HepG2 (cell line): ENCODE data around the gene METRN. TPM values are rescaled to one million over a fixed set of nuclear protein-coding genes. Genes with fewer than 3 reads are reported as not detected.

Experiments used
- CAMTA2 ChIP-seq: sonication (generic); formaldehyde crosslinking; IDR thresholded peaks from 2 replicates; pipeline ENCODE4 v1.4.0; 2020; ENCODE audit warnings: mild to moderate bottlenecking, missing genetic modification reagents, borderline replicate concordance
- EHMT2 ChIP-seq: fragments of 200-600 bp; sonication (generic); IDR thresholded peaks from 2 replicates; pipeline ENCODE4 v1.7.0; 2017; ENCODE audit warnings: antibody characterized with exemption, low read depth, low read length, borderline replicate concordance
- HES4 ChIP-seq: sonication (generic); formaldehyde crosslinking; IDR thresholded peaks from 2 replicates; pipeline ENCODE4 v1.9.0; 2021; ENCODE audit warnings: mild to moderate bottlenecking, missing genetic modification reagents, borderline replicate concordance
- MATR3 ChIP-seq: sonication (generic); formaldehyde crosslinking; IDR thresholded peaks from 2 replicates; pipeline ENCODE4 v1.4.0; 2020; ENCODE audit warnings: missing genetic modification reagents
- SIN3A ChIP-seq: IDR thresholded peaks from 2 replicates; pipeline ENCODE4 v1.6.1; 2011; ENCODE audit warnings: low read depth, mild to moderate bottlenecking, control low read depth, low read length, borderline replicate concordance
- TBP ChIP-seq: sonication (generic); formaldehyde crosslinking; IDR thresholded peaks from 2 replicates; pipeline ENCODE4 v1.5.0; 2020; ENCODE audit warnings: missing genetic modification reagents
- ZFP1 ChIP-seq: IDR thresholded peaks from 2 replicates; pipeline ENCODE4 v1.6.1; 2016
- ZNF256 ChIP-seq: sonication (generic); formaldehyde crosslinking; conservative IDR thresholded peaks from 2 replicates; pipeline ENCODE4 v1.4.0; 2020; ENCODE audit warnings: missing genetic modification reagents
- ZNF263 ChIP-seq: sonication (generic); formaldehyde crosslinking; IDR thresholded peaks from 2 replicates; pipeline ENCODE4 v1.4.0; 2020; ENCODE audit warnings: missing genetic modification reagents
- ZNF30 ChIP-seq: sonication (generic); formaldehyde crosslinking; IDR thresholded peaks from 2 replicates; pipeline ENCODE4 v1.5.0; 2020; ENCODE audit warnings: mild to moderate bottlenecking, missing genetic modification reagents
- ZNF570 ChIP-seq: sonication (generic); formaldehyde crosslinking; IDR thresholded peaks from 2 replicates; pipeline ENCODE4 v1.4.0; 2020; ENCODE audit warnings: mild to moderate bottlenecking, missing genetic modification reagents, borderline replicate concordance
- ZNF724P ChIP-seq: sonication (generic); formaldehyde crosslinking; IDR thresholded peaks from 2 replicates; pipeline ENCODE4 v1.8.0; 2022; ENCODE audit warnings: missing genetic modification reagents, borderline replicate concordance
- ZSCAN9 ChIP-seq: IDR thresholded peaks from 2 replicates; pipeline ENCODE4 v1.6.1; 2016; ENCODE audit warnings: borderline replicate concordance
- polyA plus RNA-seq, 8 experiments: library from polyadenylated mRNA; depleted of rRNA in 3 of 8; stranded (reverse) in 7 of 8; unstranded in 1 of 8; fragments of >200 nt; fragmentation: Illumina TruSeq in 4 of 8; extraction: Trizol in 4 of 8; gene quantifications; 2 replicates each; pipeline versions ENCODE4 v1.2.1 to v1.2.3, GENCODE V29; 2011 to 2016; ENCODE audit warnings: low read depth in 4 of 8, missing spikeins in 1 of 8, mixed read lengths in 1 of 8; ENCODE audit not compliant: insufficient read depth in 1 of 8
- total RNA-seq, 5 experiments: library from RNA; depleted of rRNA; stranded (reverse); fragments of >200 nt; fragmentation: Illumina TruSeq; extraction: Trizol; gene quantifications; 2 replicates each; pipeline ENCODE4 v1.2.3, GENCODE V29; 2016; ENCODE audit warnings: low read depth in 1 of 5
- TF ChIP-seq, protein P1 (sequence below): sonication (generic); formaldehyde crosslinking; IDR thresholded peaks from 2 replicates; pipeline ENCODE4 v1.4.0; 2020; ENCODE audit warnings: mild to moderate bottlenecking, missing genetic modification reagents
- TF ChIP-seq, protein P2 (sequence below): sonication (generic); formaldehyde crosslinking; IDR thresholded peaks from 2 replicates; pipeline ENCODE4 v1.5.1; 2020; ENCODE audit warnings: missing genetic modification reagents, mild to moderate bottlenecking, borderline replicate concordance
- TF ChIP-seq, protein P3 (sequence below): sonication (generic); formaldehyde crosslinking; IDR thresholded peaks from 2 replicates; pipeline ENCODE4 v1.4.0; 2020; ENCODE audit warnings: missing genetic modification reagents
- TF ChIP-seq, protein P4 (sequence below): sonication (generic); formaldehyde crosslinking; IDR thresholded peaks from 2 replicates; pipeline ENCODE4 v1.5.0; 2020; ENCODE audit warnings: mild to moderate bottlenecking, missing genetic modification reagents, borderline replicate concordance

METRN gene
- total and polyA plus RNA-seq, 2 of the 13 experiments (the other 11 are each of a cell fraction or from before 2014, with no cell fraction given): 25.5 to 46.1 TPM

DNA sequence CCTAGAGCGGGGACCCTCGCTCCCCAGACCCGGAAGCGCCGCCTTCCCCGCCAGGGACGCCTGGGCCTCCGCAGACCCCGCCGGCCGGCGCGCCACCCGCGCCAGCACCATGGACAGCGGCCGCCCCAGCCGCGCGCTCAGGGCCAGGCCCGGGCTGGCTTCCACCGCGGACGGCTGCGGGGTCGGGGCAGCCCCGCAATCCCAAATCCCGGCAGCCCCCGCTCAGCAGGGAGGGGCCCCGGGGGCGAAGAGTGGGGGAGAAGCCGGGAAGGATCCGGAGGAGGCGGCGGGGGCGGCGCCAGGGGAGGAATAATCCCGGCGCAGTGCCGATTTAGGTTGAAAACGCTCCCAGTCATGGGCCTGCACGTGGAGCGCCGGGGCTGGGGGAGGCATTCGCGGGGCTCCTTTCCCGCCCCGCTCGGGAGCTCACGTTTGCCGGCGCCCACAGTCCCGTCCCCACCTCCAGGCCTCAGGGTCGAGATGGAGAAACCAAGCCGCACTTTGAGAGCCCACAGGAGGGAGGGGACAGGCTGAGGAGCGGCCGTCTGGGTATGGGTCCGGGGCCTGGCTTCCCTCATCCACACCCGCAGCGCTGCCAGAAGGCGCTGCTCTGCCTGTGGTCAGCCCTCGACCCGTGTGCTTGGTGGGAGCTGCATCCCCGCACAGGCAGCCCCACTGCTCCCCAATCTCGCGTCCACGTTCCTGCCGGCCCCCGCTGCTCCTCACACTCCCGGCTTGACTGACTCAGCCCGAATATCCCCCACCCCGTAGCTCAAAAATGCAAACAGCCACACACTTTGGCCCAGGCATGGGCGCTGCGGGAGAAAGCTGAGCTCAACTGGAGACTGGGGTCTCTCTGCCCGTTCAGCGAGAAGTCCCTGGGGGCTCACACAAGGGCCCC, 14.0 kb upstream of the METRN start (continued):
- TF ChIP-seq, protein P1, sequence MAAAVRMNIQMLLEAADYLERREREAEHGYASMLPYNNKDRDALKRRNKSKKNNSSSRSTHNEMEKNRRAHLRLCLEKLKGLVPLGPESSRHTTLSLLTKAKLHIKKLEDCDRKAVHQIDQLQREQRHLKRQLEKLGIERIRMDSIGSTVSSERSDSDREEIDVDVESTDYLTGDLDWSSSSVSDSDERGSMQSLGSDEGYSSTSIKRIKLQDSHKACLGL: peak; percentile 65; the same call in 1 of the 2 replicates
- TF ChIP-seq SIN3A (peak; percentile 58; the same call in 1 of the 2 replicates), ZNF263 (CRISPR knock-in tag) (0 out of 2 replicates have a peak, but pooled peaks have one; percentile 46), TBP (CRISPR knock-in tag) (no peak), ZNF30 (CRISPR knock-in tag) (no peak), ZNF724P (CRISPR knock-in tag) (peak; percentile 91), CAMTA2 (CRISPR knock-in tag) (no peak), HES4 (CRISPR knock-in tag) (peak; percentile 92), ZFP1 (CRISPR knock-in tag) (no peak), ZNF570 (CRISPR knock-in tag) (0 out of 2 replicates have a peak, but pooled peaks have one; percentile 50), MATR3 (CRISPR knock-in tag) (no peak), ZSCAN9 (peak; percentile 69; the same call in 1 of the 2 replicates), ZNF256 (CRISPR knock-in tag) (no peak), EHMT2 (peak; percentile 77)
- TF ChIP-seq, protein P2, sequence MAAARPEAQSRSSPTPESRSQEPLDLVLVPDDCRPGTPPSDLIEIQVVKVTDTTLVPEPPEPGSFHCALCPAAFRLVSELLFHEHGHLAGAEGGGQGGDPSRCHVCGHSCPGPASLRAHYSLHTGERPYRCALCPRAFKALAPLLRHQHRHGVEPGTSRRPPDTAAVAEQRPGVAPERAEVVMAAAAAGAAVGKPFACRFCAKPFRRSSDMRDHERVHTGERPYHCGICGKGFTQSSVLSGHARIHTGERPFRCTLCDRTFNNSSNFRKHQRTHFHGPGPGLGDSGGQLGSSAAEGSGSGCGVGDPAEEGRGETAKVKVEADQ (CRISPR knock-in tag): peak; percentile 81; the same call in 1 of the 2 replicates
- TF ChIP-seq, protein P3, sequence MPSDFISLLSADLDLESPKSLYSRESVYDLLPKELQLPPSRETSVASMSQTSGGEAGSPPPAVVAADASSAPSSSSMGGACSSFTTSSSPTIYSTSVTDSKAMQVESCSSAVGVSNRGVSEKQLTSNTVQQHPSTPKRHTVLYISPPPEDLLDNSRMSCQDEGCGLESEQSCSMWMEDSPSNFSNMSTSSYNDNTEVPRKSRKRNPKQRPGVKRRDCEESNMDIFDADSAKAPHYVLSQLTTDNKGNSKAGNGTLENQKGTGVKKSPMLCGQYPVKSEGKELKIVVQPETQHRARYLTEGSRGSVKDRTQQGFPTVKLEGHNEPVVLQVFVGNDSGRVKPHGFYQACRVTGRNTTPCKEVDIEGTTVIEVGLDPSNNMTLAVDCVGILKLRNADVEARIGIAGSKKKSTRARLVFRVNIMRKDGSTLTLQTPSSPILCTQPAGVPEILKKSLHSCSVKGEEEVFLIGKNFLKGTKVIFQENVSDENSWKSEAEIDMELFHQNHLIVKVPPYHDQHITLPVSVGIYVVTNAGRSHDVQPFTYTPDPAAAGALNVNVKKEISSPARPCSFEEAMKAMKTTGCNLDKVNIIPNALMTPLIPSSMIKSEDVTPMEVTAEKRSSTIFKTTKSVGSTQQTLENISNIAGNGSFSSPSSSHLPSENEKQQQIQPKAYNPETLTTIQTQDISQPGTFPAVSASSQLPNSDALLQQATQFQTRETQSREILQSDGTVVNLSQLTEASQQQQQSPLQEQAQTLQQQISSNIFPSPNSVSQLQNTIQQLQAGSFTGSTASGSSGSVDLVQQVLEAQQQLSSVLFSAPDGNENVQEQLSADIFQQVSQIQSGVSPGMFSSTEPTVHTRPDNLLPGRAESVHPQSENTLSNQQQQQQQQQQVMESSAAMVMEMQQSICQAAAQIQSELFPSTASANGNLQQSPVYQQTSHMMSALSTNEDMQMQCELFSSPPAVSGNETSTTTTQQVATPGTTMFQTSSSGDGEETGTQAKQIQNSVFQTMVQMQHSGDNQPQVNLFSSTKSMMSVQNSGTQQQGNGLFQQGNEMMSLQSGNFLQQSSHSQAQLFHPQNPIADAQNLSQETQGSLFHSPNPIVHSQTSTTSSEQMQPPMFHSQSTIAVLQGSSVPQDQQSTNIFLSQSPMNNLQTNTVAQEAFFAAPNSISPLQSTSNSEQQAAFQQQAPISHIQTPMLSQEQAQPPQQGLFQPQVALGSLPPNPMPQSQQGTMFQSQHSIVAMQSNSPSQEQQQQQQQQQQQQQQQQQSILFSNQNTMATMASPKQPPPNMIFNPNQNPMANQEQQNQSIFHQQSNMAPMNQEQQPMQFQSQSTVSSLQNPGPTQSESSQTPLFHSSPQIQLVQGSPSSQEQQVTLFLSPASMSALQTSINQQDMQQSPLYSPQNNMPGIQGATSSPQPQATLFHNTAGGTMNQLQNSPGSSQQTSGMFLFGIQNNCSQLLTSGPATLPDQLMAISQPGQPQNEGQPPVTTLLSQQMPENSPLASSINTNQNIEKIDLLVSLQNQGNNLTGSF (CRISPR knock-in tag): peak; percentile 93
- TF ChIP-seq, protein P4, sequence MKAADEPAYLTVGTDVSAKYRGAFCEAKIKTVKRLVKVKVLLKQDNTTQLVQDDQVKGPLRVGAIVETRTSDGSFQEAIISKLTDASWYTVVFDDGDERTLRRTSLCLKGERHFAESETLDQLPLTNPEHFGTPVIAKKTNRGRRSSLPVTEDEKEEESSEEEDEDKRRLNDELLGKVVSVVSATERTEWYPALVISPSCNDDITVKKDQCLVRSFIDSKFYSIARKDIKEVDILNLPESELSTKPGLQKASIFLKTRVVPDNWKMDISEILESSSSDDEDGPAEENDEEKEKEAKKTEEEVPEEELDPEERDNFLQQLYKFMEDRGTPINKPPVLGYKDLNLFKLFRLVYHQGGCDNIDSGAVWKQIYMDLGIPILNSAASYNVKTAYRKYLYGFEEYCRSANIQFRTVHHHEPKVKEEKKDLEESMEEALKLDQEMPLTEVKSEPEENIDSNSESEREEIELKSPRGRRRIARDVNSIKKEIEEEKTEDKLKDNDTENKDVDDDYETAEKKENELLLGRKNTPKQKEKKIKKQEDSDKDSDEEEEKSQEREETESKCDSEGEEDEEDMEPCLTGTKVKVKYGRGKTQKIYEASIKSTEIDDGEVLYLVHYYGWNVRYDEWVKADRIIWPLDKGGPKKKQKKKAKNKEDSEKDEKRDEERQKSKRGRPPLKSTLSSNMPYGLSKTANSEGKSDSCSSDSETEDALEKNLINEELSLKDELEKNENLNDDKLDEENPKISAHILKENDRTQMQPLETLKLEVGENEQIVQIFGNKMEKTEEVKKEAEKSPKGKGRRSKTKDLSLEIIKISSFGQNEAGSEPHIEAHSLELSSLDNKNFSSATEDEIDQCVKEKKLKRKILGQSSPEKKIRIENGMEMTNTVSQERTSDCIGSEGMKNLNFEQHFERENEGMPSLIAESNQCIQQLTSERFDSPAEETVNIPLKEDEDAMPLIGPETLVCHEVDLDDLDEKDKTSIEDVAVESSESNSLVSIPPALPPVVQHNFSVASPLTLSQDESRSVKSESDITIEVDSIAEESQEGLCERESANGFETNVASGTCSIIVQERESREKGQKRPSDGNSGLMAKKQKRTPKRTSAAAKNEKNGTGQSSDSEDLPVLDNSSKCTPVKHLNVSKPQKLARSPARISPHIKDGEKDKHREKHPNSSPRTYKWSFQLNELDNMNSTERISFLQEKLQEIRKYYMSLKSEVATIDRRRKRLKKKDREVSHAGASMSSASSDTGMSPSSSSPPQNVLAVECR (CRISPR knock-in tag): peak; percentile 46; the same call in 1 of the 2 replicates
